ENCODE results near the gene NHEJ1. TPM values are rescaled to one million over a fixed set of nuclear protein-coding genes. Genes with fewer than 3 reads are reported as not detected.

The NHEJ1 gene
- total and polyA plus RNA-seq, 5 experiments from 2014 or later = 16.6 to 29.1 (median 20.1) TPM

DNA sequence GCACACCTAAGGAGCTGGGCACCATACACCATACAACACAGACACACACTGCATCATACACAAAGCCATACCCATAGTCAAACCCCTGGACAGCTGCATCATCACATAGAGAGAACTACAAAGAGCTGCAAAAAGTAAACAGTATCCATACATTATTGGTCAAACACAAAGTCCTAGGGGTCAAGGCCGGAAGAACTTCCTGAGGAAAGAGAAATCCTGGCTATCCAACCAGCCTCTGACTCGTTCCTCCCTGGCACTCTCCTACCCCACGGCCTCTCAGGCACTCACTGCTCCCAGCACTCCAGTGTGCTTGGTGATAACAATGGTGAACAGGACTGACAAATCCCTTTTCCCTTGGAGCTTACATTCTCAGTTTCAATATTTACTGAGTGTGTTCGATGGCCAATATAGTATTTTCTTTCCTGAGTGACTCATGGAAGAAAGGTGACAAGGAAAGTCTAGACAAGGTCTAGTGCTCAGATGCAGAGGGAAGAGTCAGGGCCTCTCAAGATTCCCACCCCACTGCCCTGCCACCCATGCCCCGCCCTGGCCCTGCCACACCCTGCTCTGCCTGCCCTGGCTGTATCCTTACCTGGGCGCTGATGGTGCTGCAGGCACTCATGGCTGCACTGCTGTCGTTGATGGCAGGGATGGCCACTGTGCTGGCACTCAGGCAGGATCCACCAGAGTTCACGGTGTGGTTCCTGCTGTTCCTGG is 122.7 kb downstream of the NHEJ1 start:
- POLR2A ChIA-PET = no interaction called here
- Mint-ChIP-seq H3K27me3 (peaks cover 28 to 99% (median 68%) of the 10 kb centered on the region in 5 donors), H3K9me3 (peaks cover 0 to 3% (median 0%) of the 10 kb centered on the region in 9 donors), H3K4me1 (peaks cover 8 to 15% (median 11%) of the 10 kb centered on the region in 4 donors), H3K27ac (no peak overlapping the region), H3K4me3 (no peak overlapping the region), H3K36me3 (peaks cover 0 to 2% (median 0%) of the 10 kb centered on the region in 3 donors)
- peak in 1 of 10 donors; percentile 46 for DNase-seq
- ATAC-seq = no peak

DNA sequence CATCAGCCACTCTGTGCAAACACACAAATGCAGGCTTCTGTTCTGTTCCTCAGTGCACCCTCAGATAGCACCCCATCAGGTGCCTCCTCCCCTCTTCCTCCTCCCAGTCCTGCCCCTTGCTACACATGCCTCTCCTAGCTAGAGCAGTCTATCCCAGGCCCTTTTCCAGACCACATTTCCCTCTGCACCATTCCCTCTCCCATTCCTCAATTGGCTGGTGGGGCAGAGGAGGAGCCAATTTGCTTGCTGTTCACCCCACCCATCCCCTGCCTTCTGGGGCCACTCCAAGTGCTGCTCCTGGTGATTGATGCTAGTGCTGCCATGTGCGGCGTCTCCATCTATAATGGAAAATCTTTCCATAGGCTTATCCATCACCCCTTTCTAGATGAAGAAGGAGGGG is 124.7 kb downstream of the NHEJ1 start:
- POLR2A ChIA-PET = no interaction called here
- Mint-ChIP-seq H3K4me1 (peaks cover 0 to 2% (median under 1%) of the 10 kb centered on the region in 4 donors), H3K4me3 (no peak overlapping the region), H3K9me3 (peaks cover 0 to 3% (median 0%) of the 10 kb centered on the region in 9 donors), H3K36me3 (no peaks in the 10 kb centered on the region), H3K27ac (no peak overlapping the region), H3K27me3 (peaks cover 13 to 91% (median 58%) of the 10 kb centered on the region in 5 donors)
- DNase-seq (no peak), ATAC-seq (no peak)

DNA sequence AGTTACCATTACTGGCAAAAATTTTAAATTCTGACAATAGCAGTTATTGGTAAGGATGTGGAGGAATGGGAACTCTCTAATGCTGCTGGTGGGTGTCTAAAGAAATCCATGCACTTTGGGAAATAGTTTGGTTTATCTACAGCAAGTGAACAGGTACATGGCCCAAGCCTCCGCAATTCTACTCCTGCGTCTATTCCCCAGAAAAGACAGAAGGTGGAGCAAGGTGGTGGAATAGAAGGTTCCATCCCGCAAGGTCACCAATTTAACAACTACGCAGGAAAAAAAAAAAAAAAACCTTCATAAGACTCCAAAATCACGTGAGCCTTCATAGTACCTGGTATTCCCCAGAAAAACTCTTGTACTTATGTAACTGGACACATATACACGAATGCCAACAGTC is 125.8 kb downstream of the NHEJ1 start:
- Mint-ChIP-seq H3K4me1 (peaks cover 0 to 2% (median under 1%) of the 10 kb centered on the region in 4 donors), H3K27me3 (peaks cover 7 to 89% (median 53%) of the 10 kb centered on the region in 5 donors), H3K9me3 (peaks cover 0 to 3% (median 0%) of the 10 kb centered on the region in 9 donors), H3K27ac (no peak overlapping the region), H3K36me3 (no peaks in the 10 kb centered on the region), H3K4me3 (no peak overlapping the region)
- POLR2A ChIA-PET = no interaction called here
- no peak for DNase-seq
- no peak for ATAC-seq

DNA sequence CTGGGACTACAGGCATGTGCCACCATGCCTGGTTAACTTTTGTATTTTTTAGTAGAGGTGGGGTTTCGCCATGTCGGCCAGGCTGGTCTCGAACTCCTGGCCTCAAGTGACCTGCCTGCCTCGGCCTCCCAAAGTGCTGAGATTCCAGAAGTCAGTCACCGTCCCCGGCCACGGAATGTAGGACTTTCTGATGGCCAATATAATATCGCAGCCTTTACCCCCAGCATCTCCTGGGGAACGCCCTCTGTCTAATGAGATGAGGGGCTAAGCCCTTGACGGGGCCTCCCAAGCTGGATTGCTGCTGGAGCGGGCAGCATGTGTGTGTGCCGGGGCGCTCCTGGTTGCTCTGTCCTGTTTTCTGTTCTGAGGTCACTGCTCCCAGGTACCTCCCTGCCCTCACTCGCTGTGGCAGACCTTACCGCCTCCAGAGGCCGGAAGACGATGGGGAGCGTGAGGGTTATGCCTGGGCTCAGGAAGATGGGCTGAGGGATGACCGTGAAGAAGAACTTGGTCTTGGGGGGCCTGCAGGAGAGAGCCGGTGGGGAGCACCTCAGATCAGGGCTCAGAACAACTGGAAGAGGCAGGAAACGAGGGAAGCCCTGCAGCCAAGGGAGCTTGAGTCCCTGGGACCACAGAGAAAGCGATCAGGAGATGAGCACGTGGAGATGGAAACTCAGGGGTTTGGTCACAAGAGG is 128.4 kb downstream of the NHEJ1 start:
- H3K9me3 Mint-ChIP-seq = no peaks in the 10 kb centered on the region
- H3K36me3 Mint-ChIP-seq = no peaks in the 10 kb centered on the region
- POLR2A ChIA-PET = no interaction called here
- H3K27ac Mint-ChIP-seq = no peak overlapping the region
- peaks cover 5 to 66% (median 41%) of the 10 kb centered on the region in 5 donors for H3K27me3 Mint-ChIP-seq
- peak in 1 of 10 donors; percentile 41 for DNase-seq
- peaks cover 0 to 5% (median under 1%) of the 10 kb centered on the region in 4 donors for H3K4me1 Mint-ChIP-seq
- no peak for ATAC-seq
- H3K4me3 Mint-ChIP-seq = no peak overlapping the region

DNA sequence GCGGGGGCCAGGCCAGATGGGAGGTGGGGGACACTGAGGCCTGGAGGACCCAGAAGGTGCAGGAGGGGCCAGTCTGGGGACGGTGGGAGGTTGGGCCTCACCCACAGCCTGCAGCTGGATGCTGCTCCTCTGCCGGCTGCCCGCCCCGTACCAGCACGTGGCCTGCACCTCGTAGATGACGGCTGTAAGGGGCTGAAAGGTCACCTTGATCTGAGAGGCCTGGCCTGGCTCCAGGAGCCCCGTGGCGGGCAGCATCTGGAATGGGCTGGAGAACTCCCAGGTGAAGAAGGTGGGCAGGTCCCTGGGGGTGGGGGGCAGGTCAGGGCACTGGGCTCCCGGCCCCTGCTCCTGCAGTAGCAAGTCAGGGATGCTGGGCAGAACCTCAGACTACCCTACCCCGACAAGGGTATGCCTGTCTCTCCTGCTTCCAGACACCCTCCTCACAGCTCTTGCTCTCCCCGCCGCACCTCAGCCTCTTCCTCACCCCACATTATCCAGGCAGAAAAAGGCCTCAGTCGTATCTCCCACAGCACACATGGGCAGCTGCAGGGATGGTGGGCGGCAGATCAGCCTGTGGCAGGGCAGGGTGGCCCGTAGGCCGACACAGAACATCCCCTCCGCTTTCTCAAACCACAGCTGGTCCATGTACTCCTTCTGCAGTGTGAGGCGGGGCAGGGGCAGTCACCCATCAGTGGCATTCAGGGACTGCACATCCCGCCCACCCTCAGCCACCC is 129.4 kb downstream of the NHEJ1 start:
- no peak overlapping the region for H3K27ac Mint-ChIP-seq
- no peaks in the 10 kb centered on the region for H3K36me3 Mint-ChIP-seq
- no peak for ATAC-seq
- no peaks in the 10 kb centered on the region for H3K9me3 Mint-ChIP-seq
- POLR2A ChIA-PET = interaction anchor here (0.6 kb wide), 1 partner anchor 226 kb away, joined by 3 read pairs; no protein-coding TSS in a partner anchor
- peaks cover 0 to 5% (median under 1%) of the 10 kb centered on the region in 4 donors for H3K4me1 Mint-ChIP-seq
- H3K27me3 Mint-ChIP-seq = peaks cover 5 to 56% (median 40%) of the 10 kb centered on the region in 5 donors
- H3K4me3 Mint-ChIP-seq = no peak overlapping the region
- peak in 1 of 10 donors; percentile 46 for DNase-seq

DNA sequence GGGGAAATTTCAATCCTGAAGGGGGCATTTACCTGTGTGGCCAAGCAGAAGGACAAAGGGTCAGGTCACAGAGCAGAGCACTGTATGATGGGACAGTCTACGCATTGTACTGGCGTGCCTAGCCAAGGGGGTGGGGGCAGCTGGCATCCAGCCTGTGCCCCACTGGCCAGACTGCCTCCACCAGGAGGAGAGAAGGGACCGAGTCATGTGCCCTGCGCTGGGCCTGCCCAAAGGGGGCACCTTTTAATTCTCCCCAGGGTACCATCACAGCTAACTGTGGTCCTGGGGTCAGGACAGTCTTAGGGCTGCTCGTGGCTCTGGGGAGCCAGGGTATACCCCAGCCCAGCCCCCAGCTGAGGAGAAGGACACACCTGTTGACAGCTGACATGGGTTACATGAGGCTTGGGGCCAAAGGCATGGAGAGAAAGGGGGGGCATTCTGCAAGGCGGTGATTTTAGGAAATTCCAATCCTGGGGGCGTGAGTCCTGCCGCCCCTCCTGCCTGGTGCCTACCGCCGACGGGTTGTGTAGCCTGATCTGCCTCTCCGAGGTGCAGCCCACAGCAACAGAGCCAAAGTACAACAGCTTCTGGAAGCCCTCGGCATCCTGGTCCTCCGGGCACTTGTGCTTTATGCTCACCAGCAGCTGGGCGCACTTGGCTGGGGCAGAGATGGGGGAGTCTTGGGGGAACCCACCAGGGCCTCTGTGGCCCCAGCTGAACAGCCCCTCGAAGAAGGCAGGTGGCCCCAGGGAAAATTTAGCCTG is 130.3 kb downstream of the NHEJ1 start:
- Mint-ChIP-seq H3K27ac (no peak overlapping the region), H3K36me3 (no peaks in the 10 kb centered on the region)
- POLR2A ChIA-PET = interaction anchor here (0.6 kb wide), 1 partner anchor 227 kb away, joined by 3 read pairs; no protein-coding TSS in a partner anchor

DNA sequence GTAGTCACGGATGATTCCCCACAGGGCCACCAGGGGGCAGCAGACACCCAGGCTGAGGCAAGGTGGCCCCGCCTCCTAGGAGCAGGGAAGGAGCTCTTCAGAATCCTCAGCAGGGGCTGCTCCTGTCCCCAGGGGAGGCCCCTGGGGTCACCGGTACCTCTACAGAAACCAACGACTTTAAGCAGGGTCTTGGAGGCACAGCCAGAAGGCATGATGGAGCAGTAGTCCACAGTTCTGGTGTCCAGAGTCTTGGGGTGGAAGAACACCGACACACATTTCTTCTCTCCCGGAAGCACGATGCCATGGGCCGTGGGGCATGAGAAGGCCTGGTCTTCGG is 130.8 kb downstream of the NHEJ1 start:
- H3K4me1 Mint-ChIP-seq = peaks cover 0 to 5% (median under 1%) of the 10 kb centered on the region in 4 donors
- DNase-seq (peak; percentile 54 to 85 (median 72)), ATAC-seq (peak; percentile 86 to 94)
- H3K27ac Mint-ChIP-seq = no peak overlapping the region
- H3K36me3 Mint-ChIP-seq = no peaks in the 10 kb centered on the region
- POLR2A ChIA-PET = no interaction called here
- H3K9me3 Mint-ChIP-seq = no peaks in the 10 kb centered on the region
- peak overlapping the region in 1 of 10 donors; percentile 38 for H3K4me3 Mint-ChIP-seq
- peaks cover 2 to 43% (median 30%) of the 10 kb centered on the region in 5 donors for H3K27me3 Mint-ChIP-seq

More for the DNA sequence above, 130.3 kb downstream of the NHEJ1 start:
- Mint-ChIP-seq H3K4me3 (peak overlapping the region in 1 of 10 donors; percentile 38), H3K4me1 (peaks cover 0 to 5% (median under 1%) of the 10 kb centered on the region in 4 donors), H3K27me3 (peaks cover 2 to 48% (median 31%) of the 10 kb centered on the region in 5 donors), H3K9me3 (no peaks in the 10 kb centered on the region)
- no peak for DNase-seq
- ATAC-seq = no peak

DNA sequence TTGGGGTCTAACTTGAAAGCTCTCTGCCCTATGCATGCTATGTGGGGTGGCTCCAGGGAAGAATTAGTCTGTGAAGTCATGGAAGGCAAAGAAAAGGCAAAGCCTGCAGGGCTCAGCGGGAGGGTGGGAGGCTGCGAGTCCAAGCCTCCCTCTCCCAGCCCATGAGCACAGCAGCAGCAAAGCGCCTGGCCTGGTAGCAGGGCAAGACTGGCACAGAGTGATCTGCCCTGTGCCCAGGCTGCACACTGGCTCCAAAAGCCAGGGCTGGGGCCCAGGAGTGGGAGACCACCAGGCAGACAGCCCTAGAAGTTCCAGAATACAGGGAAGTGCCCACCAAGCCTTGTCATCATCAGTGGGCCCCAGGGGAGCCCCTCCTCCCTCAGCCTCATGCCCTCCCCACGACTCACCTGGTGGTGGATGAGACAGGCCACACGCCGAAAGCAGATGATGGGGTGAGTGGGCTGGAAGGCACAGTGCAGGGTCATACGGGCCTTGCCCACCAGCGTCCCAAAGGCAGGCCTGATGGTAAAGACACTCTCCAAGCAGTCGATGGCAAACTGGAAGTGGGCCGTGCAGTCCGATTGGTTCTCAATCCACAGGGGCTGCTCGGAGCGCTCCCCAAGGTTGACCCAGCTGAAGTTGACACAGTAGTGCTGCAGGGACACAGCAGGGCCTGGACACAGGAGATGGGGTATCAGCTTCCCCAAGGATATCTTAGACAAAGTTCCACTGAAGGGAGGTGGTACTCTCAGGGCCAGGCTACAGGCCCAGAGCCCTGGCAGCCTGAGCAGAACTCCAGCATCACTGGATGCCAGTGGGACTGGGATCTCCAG is 131.4 kb downstream of the NHEJ1 start:
- DNase-seq = no peak
- POLR2A ChIA-PET = no interaction called here
- H3K4me3 Mint-ChIP-seq = no peak overlapping the region
- peak in 1 of 2 donors; percentile 13 for ATAC-seq
- peaks cover 0 to 37% (median 24%) of the 10 kb centered on the region in 5 donors for H3K27me3 Mint-ChIP-seq
- peaks cover 0 to 5% (median under 1%) of the 10 kb centered on the region in 4 donors for H3K4me1 Mint-ChIP-seq
- no peak overlapping the region for H3K27ac Mint-ChIP-seq
- H3K36me3 Mint-ChIP-seq = no peaks in the 10 kb centered on the region
- H3K9me3 Mint-ChIP-seq = no peaks in the 10 kb centered on the region

DNA sequence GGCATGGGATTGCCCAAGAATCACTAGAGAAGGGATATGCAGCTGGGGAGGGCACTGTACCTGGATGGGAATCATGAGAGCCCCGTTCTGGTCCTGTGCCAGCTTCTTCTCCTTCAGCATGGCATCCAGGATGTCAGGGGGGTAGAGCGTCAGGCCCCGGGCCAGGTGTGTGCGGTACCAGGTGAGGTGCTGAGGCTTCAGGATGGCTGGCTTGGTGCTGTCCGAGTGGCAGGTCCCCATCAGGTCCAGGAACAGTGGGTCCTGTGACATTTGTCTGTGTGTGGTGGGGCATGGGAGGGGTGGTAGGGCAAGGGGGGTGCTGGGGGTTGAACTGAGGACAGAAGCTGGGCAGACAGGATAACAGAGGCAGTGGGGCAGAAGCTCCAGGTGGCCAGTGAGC is 132.5 kb downstream of the NHEJ1 start:
- Mint-ChIP-seq H3K27ac (no peak overlapping the region), H3K4me3 (no peak overlapping the region), H3K36me3 (no peaks in the 10 kb centered on the region), H3K4me1 (peaks cover 0 to 5% (median under 1%) of the 10 kb centered on the region in 4 donors), H3K27me3 (peaks cover 0 to 35% (median 18%) of the 10 kb centered on the region in 5 donors), H3K9me3 (no peaks in the 10 kb centered on the region)
- POLR2A ChIA-PET = no interaction called here
- DNase-seq (no peak), ATAC-seq (no peak)

DNA sequence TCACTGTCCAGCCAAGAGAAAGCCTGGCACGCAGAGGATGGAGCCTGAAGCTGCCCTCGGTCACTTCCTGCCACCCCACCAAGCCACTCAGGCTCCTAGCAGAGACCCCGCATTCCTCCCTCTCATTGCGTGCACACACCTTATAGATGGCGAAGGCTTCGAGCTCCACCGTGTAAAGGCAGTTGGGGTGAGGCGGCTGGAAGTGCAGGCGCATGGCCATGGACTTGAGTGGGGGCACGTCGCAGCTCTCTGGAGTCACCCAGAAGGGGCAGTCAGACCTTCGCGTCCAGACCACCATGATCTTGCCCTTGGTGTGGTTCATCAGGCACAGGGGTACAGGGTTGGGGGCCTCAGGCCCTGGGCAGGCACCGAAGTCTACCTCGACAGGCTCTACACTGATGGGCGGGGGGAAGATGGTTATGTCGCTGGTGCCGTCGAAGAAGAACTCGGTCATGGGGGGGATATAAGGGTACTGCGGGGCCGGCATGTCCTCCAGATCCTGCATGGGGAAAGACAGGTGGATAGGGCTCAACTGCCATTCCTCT is 133.0 kb downstream of the NHEJ1 start:
- H3K36me3 Mint-ChIP-seq = no peaks in the 10 kb centered on the region
- H3K27ac Mint-ChIP-seq = no peak overlapping the region
- H3K4me3 Mint-ChIP-seq = no peak overlapping the region
- no peak for ATAC-seq
- H3K27me3 Mint-ChIP-seq = peaks cover 2 to 38% (median 20%) of the 10 kb centered on the region in 5 donors
- H3K9me3 Mint-ChIP-seq = no peaks in the 10 kb centered on the region
- H3K4me1 Mint-ChIP-seq = peaks cover 0 to 5% (median under 1%) of the 10 kb centered on the region in 4 donors
- POLR2A ChIA-PET = no interaction called here
- no peak for DNase-seq

DNA sequence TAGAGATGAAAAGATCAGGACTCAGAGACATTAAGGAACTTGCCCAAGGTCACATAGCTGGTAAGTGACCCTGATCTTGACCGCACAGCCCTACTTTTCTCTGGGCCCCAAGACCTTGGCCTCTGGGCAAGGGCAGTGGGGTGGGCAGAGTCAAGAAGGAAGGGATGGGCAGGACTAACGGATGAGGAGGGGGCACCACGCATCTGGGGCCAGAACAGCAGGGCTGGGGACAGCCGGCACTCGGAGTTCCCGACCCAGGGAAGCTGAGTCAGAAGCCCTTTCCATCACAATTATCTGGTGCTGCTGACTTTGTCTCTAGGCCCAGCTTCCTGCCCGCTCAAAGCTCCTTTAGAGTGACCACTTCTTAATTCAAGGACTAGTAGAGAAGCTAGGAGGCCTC is 133.7 kb downstream of the NHEJ1 start:
- no peaks in the 10 kb centered on the region for H3K36me3 Mint-ChIP-seq
- ATAC-seq = no peak
- H3K9me3 Mint-ChIP-seq = no peaks in the 10 kb centered on the region
- no peak overlapping the region for H3K4me3 Mint-ChIP-seq
- POLR2A ChIA-PET = no interaction called here
- DNase-seq = no peak
- H3K27ac Mint-ChIP-seq = no peak overlapping the region
- H3K4me1 Mint-ChIP-seq = peaks cover 0 to 5% (median under 1%) of the 10 kb centered on the region in 4 donors
- peaks cover 2 to 35% (median 15%) of the 10 kb centered on the region in 5 donors for H3K27me3 Mint-ChIP-seq

Data from naive thymus-derived CD8-positive, alpha-beta T cell (primary cell).